ENCODE measurements around the gene KAT2A.

DNA sequence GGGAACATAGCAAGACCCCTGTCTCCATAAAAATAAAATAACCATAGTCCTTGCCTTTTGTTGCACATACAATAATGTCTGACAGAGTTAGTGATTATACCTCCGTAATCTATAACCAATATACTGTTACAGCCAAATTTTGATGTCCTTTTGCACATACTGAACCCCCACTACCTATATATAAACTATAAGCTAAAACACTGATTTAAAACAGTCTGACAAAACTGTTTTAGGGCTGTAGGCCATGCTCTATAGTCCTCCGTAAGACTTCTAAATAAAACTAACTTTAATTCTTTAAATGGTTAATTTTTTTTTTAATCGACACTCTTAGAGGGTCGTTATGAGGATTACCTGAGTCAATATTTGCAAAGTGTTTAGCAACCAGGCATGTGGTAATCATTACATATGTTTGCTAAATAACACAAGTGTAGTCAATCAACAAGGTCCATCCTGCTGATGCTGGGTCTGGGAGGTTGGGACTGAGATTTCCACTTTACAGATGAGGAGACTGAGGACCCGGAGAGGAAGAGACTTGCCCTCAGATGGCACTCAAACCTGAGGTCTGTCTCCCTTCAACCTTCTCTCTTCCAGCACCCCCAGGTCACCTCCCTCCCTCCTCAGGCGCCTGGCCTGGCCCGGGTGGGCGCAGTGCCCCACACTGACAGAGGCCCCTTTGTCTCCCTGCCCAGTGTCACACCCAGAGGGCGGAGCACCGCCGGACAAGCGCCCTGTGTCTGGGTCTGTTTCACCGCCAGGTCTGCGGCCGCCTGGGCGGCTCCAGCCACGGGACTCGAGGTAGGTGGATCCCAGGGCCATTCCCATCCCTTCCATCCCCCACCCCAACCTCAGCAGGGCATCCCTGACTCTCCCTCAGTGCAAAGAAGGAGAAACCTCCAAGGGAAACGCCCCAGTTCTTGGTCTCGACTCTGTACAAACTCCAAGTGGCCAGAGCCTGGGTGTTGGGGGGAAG lies 33.1 kb downstream of the KAT2A start:
- TF ChIP-seq CTCF (IDR thresholded peaks at IDR 0.05 in 8 of 11, conservative IDR thresholded peaks at IDR 0.05 in 3 of 11) (no peak), POLR2A (IDR thresholded peaks at IDR 0.05) (no peak)

Data from spleen (tissue), 7 donors.